Spleen (tissue), 11 donors: ENCODE measurements around the gene RAE1. TPM values are rescaled to one million over a fixed set of nuclear protein-coding genes. Genes with fewer than 3 reads are reported as not detected.

Experiments
- DNase-seq: peaks from one replicate; pipeline ENCODE4 v3.0.0-alpha.2; 2020
- H3K27ac ChIP-seq, 8 donors: fragments of 200-600 bp; sonication (generic) in 7 of 8; 1 replicate in 4 of 8; 2 replicates in 4 of 8; pipeline versions ENCODE4 v1.5.0 to v1.8.0; 2016 to 2021; ENCODE audit warnings: inconsistent platforms in 4 of 8, mild to moderate bottlenecking in 4 of 8, moderate library complexity in 1 of 8
- H3K27me3 ChIP-seq, 7 donors: fragments of 200-600 bp; sonication (generic) in 6 of 7; replicated peaks in 1 of 7; 1 replicate in 4 of 7; 2 replicates in 3 of 7; pipeline versions ENCODE4 v1.5.0 to v1.8.0; 2016 to 2021; ENCODE audit warnings: inconsistent platforms in 3 of 7, mild to moderate bottlenecking in 1 of 7
- H3K36me3 ChIP-seq, 6 donors: fragments of 200-600 bp; sonication (generic) in 5 of 6; 1 replicate in 4 of 6; 2 replicates in 2 of 6; pipeline versions ENCODE4 v1.5.0 to v1.8.0; 2016 to 2021; ENCODE audit warnings: inconsistent platforms in 2 of 6
- H3K4me1 ChIP-seq, 6 donors: fragments of 200-600 bp; sonication (generic) in 5 of 6; 1 replicate in 3 of 6; 2 replicates in 3 of 6; pipeline versions ENCODE4 v1.5.0 to v1.8.0; 2016 to 2021; ENCODE audit warnings: inconsistent platforms in 3 of 6
- H3K4me3 ChIP-seq, 8 donors: fragments of 200-600 bp; sonication (generic) in 7 of 8; 1 replicate in 4 of 8; 2 replicates in 4 of 8; pipeline versions ENCODE4 v1.5.0 to v1.8.0; 2016 to 2021; ENCODE audit warnings: inconsistent platforms in 4 of 8, mild to moderate bottlenecking in 4 of 8, moderate library complexity in 2 of 8
- H3K9me3 ChIP-seq, 8 donors: fragments of 200-600 bp; sonication (generic) in 7 of 8; 1 replicate in 4 of 8; 2 replicates in 4 of 8; pipeline versions ENCODE4 v1.5.0 to v1.8.0; 2016 to 2021; ENCODE audit warnings: inconsistent platforms in 4 of 8
- CTCF ChIP-seq, 11 experiments: fragments of 200-600 bp in 7 of 11; fragments of 450-650 bp in 4 of 11; sonication (generic) in 4 of 11; IDR thresholded peaks in 8 of 11; conservative IDR thresholded peaks in 3 of 11; 1 replicate in 7 of 11; 2 replicates in 4 of 11; pipeline versions ENCODE4 v1.4.0 to v1.8.0; 2016 to 2021; ENCODE audit warnings: antibody characterized with exemption in 11 of 11, inconsistent platforms in 4 of 11, mild to moderate bottlenecking in 1 of 11
- POLR2A ChIP-seq, 3 donors: fragments of 450-650 bp; IDR thresholded peaks; one replicate each; pipeline ENCODE4 v1.5.1; 2017; ENCODE audit warnings: antibody characterized with exemption in 3 of 3, mild to moderate bottlenecking in 1 of 3
- POLR2AphosphoS5 ChIP-seq, 3 donors: sonication (generic); formaldehyde crosslinking; IDR thresholded peaks; one replicate each; pipeline ENCODE4 v1.5.1; 2017; ENCODE audit warnings: antibody characterized with exemption in 3 of 3
- WGBS, 5 donors: extraction: QIAGEN DNeasy Blood & Tissue Kit in 3 of 5; methylation state at CpG; one replicate each; pipeline versions ENCODE4 v1.1.5 to v1.1.7; 2013 to 2018; 5-methylcytosine and 5-hydroxymethylcytosine counted together
- intact Hi-C: fragments of 100-400 bp; cut with DNase I; formaldehyde crosslinking; loops from one replicate; pipeline ENCODE4 v1.15.0; 2023; ENCODE audit warnings: low total_unique reads
- polyA plus RNA-seq, 3 donors: library from polyadenylated mRNA; stranded (reverse); fragments of 200-250 nt; gene quantifications; one replicate each; pipeline ENCODE4 v1.2.1, GENCODE V29; 2013
- total RNA-seq, 7 donors: library from RNA; depleted of rRNA in 3 of 7; stranded (reverse); fragments of >200 nt in 3 of 7; fragmentation: NEBNext Ultra II Directional in 4 of 7; extraction: Animal tissue kit (Norgen Biotek cat#: 25700) in 4 of 7; gene quantifications; one replicate each; pipeline versions ENCODE4 v1.1.0 to v1.2.1, GENCODE V29; 2016 to 2021
- donor health status: healthy with polysubstance abuse.
- donor health status: DM: no; HTN: no; CAD: no; lungs with moderate emphysema.
- donor health status: DM: no; HTN: no; CAD: no.
- donor health status: Bipolar disorder and iron deficiency.
- donor health status: healthy.
- donor health status: DM: no; HTN: no; CAD: no.
- donor health status: DM: yes; HTN: yes; CAD: no.

RAE1 gene
- total and polyA plus RNA-seq, 10 donors: 16.2 to 41.3 (median 23.1) TPM

GRCh38 chr20:57392512-57393271 is 41.6 kb downstream of the RAE1 start:
- TF ChIP-seq POLR2A (IDR thresholded peaks at IDR 0.05) (peak in 2 of 3 donors; percentile 4), POLR2AphosphoS5 (IDR thresholded peaks at IDR 0.05) (peak; percentile 93 to 96 (median 94)), CTCF (IDR thresholded peaks at IDR 0.05 in 8 of 11, conservative IDR thresholded peaks at IDR 0.05 in 3 of 11) (peak in 4 of 11 experiments; percentile 18 to 39 (median 22))
- peaks cover 0 to 48% (median 38%) of the 10 kb centered on the region in 6 donors for H3K36me3 ChIP-seq
- H3K27me3 ChIP-seq: no peaks in the 10 kb centered on the region
- intact Hi-C loops: no loop called here
- H3K4me3 ChIP-seq: peak overlapping the region; percentile 64 to 94 (median 76)
- peaks cover 61 to 91% (median 80%) of the 10 kb centered on the region in 6 donors for H3K4me1 ChIP-seq
- no peaks in the 10 kb centered on the region for H3K9me3 ChIP-seq
- DNase-seq: peak; percentile 96
- 8 to 23% (median 15%) methylated on average over 15 to 33 of the region's 33 CpGs for WGBS, 5 donors
- H3K27ac ChIP-seq: peak overlapping the region; percentile 80 to 98 (median 92)

- TF ChIP-seq POLR2A (IDR thresholded peaks at IDR 0.05): no peak
- peaks cover 68 to 92% (median 88%) of the 10 kb centered on the region in 6 donors for H3K4me1 ChIP-seq
- DNase-seq: peak; percentile 72
Observed at GRCh38 chr20:57393321-57394120, 42.5 kb downstream of the RAE1 start.

GRCh38 chr20:57394121-57395082 is 43.3 kb downstream of the RAE1 start:
- peak; percentile 78 for DNase-seq
- Histone ChIP-seq H3K27me3 (no peaks in the 10 kb centered on the region), H3K4me3 (peak overlapping the region in 5 of 8 donors; percentile 4 to 94 (median 76)), H3K27ac (peak overlapping the region in 6 of 8 donors; percentile 35 to 98 (median 93)), H3K4me1 (peaks cover 76 to 92% (median 88%) of the 10 kb centered on the region in 6 donors), H3K36me3 (peaks cover 0 to 61% (median 38%) of the 10 kb centered on the region in 6 donors), H3K9me3 (no peaks in the 10 kb centered on the region)
- intact Hi-C loops: no loop called here
- TF ChIP-seq CTCF (IDR thresholded peaks at IDR 0.05 in 8 of 11, conservative IDR thresholded peaks at IDR 0.05 in 3 of 11) (no peak), POLR2AphosphoS5 (IDR thresholded peaks at IDR 0.05) (peak in 1 of 3 donors; percentile 30), POLR2A (IDR thresholded peaks at IDR 0.05) (no peak)
- 70 to 89% (median 77%) methylated on average over 22 to 27 of the region's 27 CpGs for WGBS, 5 donors

More at GRCh38 chr20:57393321-57394120, 42.5 kb downstream of the RAE1 start:
- H3K27ac ChIP-seq: peak overlapping the region; percentile 80 to 98 (median 92)
- peak overlapping the region; percentile 64 to 94 (median 76) for H3K4me3 ChIP-seq
- intact Hi-C loops: no loop called here
- H3K9me3 ChIP-seq: no peaks in the 10 kb centered on the region
- H3K36me3 ChIP-seq: peaks cover 0 to 54% (median 38%) of the 10 kb centered on the region in 6 donors
- no peaks in the 10 kb centered on the region for H3K27me3 ChIP-seq
- 61 to 75% (median 71%) methylated on average over 14 of the region's 14 CpGs for WGBS, 5 donors
